Superior temporal gyrus (tissue), 1 donor: Measurements from ENCODE around the gene XPO1.
"Not testable (repeated sequence)": the region's sequence is repeated elsewhere in the genome, so short reads cannot be mapped to it uniquely, and the experiment has no call there.

ENCODE experiments used
- DNase-seq: peaks from one replicate; pipeline ENCODE4 v3.0.0-alpha.2; 2016; ENCODE audit errors: extremely low spot score

XPO1 gene

DNA sequence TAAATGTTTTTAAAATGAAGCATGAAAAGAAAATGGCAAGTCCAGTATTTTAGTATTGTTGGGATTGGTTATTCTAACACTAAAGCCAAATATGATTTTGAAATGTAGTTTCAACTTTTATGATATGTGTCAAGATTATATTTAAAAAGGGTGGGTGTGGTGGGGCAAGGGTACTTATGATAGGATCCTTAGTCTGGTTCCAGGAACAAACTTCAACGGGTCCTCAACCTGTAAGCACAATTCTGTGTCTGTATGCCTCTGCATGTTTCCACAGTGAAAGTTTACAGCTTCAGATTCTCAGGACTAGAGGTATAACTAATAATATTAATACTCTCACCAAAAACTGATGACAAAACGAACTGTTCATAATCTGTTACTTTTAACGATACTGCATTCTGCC, 73.1 kb downstream of the XPO1 start:
- no peak for DNase-seq

DNA sequence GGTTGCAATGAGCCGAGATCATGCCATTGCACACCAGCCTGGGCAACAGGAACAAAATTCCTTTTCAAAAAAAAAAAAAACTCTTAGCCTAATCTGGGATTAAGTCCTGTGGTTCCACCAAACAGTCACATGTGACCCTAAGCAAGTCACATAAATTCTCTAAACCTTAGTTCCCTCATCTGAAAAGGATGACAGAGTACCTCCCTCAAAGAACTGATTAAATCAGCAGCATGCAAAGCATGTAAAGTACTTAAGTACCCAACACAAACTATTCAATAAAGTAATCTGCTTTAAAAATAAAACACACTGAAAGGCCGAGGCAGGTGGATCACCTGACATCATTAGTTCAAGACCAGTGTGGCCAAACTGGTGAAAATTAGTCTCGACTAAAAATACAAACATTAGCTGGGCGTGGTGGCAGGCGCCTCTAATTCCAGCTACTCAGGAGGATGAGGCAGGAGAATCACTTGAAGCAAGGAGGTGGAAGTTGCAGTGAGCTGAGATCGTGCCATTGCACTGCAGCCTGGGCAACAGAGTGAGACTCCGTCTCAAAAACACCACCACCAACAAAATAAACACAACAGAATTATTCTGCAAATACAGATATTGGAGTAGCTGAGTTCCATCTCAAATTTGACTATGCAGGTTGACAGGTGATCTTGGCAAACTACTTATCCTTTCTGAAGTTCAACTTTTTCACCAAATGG, 74.2 kb downstream of the XPO1 start:
- DNase-seq = no peak

DNA sequence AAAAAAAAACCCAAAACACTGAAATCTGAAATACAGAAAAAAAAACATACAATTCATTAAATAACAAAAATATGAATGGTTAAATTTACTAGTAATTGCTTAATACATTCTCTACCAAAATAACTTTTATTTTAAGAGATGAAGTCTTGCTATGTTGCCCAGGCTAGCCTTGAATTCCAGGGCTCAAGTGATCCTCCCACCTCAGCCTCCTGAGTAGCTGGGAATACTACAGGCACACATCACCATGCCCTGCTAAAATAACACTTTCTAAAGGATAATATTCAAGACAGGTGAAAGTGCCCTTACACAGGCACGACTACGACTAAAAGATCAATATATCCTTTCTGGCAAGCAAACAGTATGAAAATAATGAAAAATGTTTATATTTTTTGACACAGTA, 76.8 kb downstream of the XPO1 start:
- no peak for DNase-seq

DNA sequence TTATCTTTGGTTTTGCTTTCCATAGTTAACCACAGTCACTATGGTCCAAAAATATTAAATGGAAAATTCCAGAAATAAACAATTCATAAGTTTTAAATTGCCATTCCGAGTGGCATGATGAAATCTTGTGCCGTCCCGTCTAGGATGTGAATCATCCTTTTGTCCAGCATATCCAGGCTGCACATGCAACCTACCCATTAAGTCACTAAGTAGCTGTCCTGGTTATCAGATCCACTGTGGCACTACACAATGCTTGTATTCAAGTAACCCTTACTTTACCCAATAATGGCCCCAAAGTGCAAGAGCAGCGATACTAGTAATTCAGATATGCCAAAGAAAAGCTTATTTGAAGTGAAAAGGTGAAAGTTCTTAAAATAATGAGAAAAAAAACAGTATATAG, 78.0 kb downstream of the XPO1 start:
- DNase-seq = no peak

DNA sequence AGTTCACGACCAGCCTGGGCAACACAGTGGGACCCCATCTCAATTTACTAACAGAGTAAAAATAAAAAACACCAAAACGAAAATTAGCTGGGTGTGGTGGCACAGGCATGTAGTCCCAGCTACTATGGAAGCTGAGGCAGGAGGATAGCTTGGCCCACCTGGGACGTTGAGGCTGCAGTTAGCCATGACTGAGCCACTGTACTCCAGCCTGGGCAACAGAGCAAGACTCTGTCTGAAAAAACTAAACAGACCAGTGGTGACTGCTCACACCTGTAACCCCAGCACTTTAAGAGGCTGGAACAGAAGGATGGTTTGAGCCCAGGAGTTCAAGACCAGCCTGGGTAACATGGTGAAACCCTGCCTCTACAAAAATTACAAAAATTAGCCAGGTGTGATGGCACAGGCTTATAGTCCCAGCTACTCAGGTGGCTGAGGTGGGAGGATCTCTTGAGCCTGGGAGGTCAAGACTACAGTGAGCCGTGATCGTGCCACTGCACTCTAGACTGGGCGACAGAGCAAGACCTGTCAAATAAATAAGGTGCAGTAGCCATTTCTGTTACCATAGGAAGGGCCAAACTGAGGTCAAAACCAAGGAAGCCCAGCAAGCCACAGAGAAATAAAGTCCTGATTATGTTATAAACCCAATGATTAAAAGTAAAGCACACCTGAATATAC, 81.3 kb downstream of the XPO1 start:
- no peak for DNase-seq

DNA sequence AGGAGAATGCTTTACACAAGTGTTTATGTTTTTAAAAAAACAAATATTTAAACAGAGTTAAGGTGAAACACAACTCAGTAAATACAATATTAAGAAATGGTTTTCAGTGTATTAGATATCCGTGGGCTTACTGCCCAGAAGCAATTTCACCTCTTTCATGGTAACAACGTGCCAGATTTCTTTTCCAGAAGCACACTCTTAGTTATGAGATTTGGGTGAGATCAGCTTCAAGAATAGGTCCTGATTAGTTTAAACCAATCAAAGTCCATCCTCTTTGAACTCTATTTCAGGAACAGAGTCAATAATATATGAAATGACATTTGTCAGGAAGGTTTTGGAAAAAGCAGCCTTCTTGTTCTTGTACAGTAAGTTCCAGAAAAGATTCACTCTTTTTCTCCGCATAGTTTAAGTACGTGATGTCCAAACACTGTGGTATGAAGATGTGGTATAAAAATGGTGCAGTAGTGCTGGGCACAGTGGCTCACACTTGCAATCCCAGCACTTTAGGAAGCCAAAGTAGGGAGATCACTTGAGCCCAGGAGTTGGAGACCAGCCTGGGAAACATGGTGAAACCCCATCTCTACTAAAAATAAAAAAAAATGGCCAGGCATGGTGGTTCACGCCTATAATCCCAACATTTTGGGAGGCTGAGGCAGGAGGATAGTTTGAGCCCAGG, 81.9 kb downstream of the XPO1 start:
- DNase-seq = no peak

DNA sequence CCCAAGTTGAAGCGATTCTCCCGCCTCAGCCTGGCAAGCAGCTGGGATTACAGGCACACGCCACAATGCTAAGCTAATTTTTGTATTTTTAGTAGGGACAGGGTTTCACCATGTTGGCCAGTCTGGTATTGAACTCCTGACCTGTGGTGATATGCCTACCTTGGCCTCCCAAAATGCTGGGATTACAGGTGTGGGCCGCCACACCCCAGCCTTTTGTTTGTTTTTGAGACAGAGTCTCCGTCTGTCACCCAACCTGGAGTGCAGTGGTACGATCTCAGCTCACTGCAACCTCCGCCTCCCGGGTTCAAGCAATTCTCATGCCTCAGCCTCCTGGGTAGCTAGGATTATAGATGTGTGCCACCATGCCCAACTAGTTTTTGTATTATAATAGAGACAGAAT, 83.2 kb downstream of the XPO1 start:
- DNase-seq = not testable (repeated sequence)

DNA sequence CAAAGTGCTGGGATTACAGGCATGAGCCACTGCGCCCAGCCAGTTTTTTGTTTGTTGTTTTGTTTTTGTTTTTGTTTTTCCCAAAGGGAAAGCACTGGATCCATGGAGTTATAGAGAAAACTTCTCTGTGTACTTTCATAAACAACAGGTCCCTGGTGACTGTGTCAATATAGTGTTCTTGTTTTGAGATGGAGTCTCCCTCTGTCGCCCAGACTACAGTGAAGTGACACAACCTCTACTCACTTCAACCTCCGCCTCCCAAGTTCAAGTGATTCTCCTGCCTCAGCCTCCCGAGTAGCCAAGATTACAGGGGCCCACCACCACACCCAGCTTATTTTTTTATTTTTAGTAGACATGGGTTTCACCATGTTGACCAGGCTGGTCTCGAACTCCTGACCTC, 83.8 kb downstream of the XPO1 start:
- DNase-seq = no peak

DNA sequence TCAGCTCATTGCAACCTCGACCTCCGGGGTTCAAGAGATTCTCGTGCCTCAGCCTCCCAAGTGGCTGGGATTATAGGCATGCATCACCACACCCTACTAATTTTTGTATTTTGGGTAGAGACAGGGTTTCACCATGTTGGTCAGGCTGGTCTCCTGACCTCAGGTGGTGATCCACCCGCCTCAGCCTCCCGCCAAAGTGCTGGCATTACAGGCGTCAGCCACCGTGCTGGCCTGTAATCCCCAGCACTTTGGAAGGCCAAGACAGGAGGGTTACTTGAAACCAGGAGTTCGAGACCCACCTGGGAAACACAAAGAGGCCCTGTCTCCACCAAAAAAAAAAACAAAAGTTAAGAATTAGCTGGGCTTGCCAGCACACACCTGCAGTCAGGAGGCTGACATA, 85.8 kb downstream of the XPO1 start:
- no peak for DNase-seq

DNA sequence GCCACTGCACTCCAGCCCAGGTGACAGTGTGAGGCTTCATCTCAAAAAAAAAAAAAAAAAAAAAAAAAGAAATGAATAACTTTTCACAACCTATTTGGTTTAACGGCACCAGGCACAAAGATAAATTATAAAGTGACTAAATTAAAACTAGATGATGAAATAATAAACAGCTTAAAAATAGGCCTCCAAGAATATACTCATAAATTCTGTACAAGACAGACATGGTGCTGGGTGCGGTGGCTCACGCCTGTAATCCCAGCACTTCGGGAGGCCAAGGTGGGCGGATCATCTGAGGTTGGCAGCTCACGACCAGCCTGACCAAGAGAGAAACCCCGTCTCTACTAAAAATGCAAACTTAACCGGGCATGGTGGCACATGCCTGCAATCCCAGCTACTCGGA, 87.0 kb downstream of the XPO1 start:
- DNase-seq = no peak

DNA sequence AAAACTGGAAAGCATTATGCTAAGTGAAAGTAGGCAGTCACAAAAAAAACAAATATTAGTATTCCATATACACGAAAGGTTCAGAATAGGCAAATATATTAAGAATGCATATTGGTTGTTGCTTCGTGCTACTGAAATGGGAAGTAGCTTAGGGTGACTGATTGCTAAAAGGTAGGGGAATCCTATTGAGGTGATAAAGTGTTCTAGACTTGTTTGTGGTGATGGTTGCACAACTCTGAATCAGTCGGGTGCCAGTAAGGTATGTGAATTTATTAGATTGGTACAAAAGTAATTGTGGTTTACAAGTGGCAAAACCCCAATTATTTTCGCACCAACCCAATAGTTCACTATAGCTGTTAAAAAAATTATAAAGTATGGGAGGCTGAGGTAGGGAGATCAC, 88.0 kb downstream of the XPO1 start:
- no peak for DNase-seq

DNA sequence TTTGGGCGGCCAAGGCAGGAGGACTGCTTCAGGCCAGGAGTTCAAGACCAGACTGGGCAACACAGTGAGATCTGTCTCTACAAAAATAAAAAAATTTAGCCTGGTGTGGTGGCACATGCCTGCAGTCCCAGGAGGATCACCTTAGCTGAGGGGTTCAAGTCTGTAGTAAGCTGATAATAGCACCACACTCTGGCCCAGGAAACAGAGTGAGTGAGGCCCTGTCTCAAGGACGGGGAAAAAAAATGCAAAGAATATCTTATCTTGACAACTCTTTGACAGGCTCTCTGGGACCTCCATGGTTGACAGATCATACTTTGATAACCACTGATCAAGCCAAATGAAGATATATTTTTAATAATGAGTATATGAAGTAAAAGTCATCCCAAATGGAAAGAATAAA, 89.9 kb downstream of the XPO1 start:
- no peak for DNase-seq

DNA sequence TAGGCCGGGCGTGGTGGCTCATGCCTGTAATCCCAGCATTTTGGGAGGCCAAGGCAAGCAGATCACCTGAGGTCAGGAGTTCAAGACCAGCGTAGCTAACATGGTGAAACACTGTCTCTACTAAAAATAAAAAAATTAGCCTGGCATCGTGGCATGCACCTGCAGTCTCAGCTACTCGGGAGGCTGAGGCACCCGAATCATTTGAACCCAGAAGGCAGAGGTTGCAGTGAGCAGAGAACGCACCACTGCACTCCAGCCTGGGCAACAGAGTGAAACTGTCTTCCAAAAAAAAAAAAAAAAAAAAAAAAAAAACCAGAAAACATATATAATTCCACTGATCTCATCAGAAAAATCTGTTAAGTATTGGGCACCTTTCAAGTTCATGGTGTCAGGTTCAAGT, 91.2 kb downstream of the XPO1 start:
- DNase-seq = not testable (repeated sequence)

DNA sequence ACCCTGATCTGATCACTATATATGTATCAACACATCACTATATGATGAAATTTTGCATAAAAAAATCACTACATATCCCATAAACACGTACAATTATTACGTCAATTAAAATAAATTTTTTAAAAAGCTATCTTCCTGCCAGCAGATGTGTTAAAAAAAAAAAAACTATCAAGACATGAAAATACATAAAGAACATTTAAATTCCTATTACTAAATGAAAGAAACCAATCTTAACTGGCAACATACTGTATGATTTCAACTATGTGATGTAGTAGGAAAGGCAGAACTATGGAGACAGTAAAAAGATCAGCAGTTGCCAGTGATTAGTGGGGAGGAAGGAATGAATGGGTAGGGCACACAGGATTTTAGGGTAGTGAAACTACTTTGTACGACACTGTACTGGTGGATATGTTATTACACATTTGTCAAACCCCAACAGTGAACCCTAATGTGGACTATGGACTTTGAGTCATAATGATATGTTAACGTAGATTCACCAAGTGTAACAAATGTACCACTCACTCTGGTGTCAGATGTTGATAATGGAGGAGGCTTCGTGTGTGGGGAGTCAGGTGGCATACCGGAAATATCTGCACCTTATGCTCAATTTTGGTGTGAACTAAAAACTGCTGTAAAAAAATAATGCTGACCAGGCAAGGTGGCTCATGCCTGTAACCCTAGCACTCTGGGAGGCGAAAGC, 94.7 kb downstream of the XPO1 start:
- DNase-seq = no peak

DNA sequence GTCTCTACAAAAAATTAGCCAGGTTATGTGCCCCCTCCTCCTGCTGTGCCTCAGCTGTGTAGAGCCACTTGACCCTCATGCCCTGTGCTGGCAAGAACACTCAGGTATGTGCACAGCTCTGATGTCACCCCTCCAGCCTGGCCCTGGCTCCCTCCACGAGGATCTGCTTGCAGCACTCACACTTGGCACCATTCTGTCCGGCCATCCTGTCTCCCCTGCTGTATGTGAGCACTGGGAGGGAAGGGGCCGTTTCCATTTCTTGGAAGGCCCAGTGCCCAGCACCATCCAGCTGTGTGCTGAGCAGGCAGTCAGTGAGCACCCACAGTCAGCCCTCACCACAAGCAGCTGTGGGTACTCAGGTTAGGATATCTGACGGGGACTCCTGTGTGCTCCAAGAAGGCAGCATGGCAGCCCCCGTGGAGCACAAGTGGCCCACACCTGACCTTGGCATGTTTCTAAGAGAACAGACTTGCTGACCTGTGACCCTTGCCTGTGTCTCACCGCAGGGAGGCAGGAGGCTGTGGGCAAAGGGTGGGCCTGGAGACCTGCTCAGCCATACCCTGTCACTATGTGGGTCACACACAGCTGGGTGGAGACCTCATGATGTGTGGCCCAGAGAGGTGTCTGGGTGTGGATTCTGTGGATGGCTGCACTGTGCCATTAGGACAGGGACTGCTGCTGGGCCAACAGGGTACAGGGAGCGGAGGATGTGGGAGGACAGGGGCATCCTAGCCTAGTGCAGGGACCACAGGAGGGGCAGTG, 98.7 kb downstream of the XPO1 start:
- DNase-seq = no peak

DNA sequence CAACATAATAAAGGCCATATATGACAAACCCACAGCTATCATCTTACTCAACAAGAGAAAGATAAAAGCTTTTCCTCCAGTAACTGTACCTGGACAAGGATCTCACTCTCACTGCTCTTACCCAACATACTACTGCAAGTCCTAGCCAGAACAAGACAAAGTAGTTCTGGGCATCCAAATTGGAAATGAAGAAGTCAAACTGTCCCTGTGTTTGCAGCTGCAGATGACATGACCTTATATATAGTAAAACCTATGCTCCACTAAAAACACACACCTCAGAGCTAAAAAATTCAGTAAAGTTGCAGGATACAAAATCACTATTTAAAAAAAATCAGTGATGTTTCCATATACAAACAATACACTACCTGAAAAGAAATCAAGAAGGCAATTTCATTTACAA, 99.5 kb downstream of the XPO1 start:
- DNase-seq = no peak

DNA sequence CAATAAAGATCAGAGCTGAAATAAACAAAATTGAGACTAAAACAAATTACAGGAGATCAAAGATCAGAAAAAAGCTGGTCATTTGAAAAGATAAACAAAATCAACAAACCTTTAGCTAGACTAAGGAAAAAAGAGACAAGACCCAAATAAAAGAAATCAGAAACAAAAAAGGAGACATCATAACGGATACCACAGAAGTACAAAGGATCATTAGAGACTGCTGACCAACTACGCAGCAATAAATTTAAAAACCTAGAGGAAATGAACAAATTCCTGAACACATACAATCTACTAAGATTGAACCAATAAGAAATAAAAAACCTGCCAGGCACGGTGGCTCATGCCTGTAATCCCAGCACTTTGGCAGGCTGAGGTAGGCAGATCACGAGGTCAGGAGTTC, 101.0 kb downstream of the XPO1 start:
- no peak for DNase-seq

DNA sequence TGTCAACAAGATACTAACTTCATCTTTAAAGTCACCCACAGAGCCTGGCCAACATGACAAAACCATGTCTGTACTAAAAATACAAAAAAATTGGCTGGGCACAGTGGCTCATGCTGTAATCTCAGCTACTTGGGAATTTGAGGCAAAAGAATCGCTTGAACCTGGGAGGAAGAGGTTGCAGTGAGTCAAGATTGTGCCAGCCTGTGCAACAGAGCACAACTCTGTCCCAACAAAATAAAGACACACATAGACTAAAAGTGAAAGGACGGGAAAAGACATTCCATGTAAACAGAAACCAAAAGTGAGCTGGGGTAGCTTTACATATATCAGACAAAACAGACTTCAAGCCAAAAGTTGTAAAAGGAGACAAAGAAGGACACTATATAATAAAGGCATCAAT, 102.1 kb downstream of the XPO1 start:
- no peak for DNase-seq

DNA sequence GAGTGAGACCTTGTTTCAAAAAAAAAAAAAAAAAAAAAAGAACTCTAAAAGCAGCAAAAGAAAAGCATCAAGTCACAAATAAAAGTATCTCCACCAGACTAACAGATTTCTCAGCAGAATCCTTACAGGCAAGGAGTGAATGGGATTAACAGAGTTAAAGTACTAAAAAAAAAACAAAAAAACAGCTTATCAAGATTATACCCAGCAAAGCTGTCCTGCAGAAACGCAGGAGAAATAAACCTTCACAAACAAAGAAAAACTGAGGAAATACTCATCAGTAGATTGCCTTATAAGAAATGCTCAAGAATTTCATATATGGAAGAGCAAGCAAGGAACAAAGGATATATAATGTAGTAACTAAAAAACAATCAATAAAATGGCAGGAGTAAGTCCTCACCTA, 102.9 kb downstream of the XPO1 start:
- DNase-seq = no peak

DNA sequence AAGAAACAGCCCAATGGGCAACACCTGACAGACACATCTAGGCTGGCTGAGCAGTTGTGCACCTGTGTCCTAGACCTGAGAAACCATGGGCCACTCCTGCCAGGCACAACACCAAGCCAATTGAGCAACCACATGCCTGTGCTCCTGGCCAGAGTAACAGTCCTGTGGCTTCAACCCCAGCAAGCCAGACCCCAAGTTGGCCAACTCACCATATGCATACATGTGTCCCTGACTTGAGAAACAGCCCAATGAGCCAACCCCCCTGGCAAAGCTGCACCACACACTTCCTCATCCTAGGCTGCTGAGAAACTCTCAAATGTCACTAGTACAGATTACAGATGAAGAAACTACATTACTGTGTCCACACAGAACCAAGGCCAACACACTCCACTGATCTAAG, 103.8 kb downstream of the XPO1 start:
- DNase-seq = no peak

DNA sequence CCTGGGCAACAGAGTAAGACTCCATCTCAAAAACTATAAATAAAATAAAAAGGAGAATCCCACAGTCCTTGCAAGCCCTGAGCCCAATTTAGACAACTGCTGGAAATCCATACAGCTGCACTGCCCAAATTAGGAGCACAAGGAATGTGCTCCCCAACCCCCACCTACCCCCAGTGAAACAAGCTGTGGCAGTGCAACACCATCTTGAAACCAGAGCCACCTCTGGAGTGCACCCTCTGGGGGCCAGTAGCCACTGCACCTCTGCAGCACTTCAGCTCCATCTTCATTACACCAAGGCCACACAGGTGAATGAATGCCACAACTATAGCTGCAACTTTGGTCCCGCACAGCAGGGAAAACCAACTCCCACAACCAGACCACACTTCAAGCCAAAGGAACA, 104.5 kb downstream of the XPO1 start:
- DNase-seq = no peak

DNA sequence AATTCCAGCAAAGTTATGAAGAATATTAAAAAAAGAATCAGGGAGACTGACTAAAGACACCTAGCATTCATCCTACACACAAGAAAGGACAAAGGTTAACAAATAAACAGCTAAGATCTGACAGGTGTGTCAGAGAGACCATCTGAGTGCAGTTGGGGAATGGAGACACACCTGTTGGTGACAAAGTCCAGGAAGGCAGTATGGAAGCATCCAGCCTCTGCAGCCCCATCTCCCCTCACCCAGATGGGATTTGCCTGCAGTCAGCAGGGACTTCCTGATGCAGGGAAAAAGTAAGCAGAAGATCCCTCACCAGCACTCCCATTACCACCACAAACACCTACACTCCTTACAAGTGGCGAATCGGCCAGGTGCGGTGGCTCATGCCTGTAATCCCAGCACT, 105.2 kb downstream of the XPO1 start:
- no peak for DNase-seq
